ENCODE data around the gene GMDS.

GMDS gene

DNA sequence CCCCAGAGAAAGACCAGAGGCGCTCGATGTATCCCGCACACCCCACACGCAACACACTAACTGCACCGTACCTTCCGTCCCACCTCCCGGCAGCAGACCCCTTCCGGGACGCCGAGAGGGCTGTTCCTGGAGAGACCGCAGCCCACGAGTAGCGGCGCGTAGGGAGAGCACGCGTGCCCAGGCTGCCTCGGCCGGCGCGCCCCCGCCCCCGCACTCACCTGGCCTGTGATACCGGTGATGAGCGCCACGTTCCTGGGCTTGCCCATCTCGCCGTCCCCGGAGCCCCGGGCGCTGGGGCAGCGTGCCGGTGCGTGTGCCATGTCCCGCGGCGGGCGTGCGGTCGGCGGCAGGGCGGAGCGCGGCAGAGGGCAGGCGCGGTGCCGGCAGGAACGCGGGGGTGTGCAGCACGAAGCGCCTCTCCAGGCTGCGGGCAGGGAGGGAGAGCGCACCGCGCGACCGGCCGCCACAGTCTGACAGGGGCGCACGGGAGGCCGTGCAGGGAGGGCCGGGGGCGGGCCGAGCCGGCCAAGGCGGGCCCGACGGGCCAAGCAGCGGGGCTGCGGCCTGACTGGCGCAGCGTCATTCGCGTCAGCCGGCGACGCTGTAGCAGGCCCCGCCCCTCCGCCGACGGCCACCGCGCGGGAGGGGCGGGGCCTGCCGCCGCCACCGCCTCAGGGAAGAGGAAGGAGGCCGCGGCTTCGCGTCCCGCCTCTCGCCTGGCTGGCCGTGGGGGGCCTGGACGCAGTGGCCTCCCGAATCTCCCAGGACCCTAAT is at the start of gene GMDS:
TSS of gene GMDS (minus strand) at position 503 of the 774 bp plus-strand sequence.
- peak; percentile 94 for DNase-seq (ENCODE audit: low spot score)

DNA sequence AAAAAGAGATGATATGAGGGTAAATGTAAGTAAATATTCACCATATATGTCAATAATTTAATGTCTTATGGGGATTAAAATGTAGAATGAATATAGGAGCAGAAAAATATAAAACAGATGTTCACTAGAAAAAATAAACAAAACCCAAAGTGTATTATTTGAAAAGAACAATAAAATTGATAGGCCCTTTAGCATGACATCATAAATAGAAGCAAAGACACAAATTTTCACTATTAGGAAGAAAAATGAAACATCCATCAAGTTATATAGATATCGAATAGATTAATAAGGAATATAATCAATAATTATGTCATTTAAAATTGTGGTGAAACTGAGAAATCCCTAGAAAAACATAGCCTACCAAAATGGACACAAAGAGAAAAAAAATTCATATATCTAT is 40.1 kb upstream of the GMDS start:
- DNase-seq (ENCODE audit: low spot score) = no peak

DNA sequence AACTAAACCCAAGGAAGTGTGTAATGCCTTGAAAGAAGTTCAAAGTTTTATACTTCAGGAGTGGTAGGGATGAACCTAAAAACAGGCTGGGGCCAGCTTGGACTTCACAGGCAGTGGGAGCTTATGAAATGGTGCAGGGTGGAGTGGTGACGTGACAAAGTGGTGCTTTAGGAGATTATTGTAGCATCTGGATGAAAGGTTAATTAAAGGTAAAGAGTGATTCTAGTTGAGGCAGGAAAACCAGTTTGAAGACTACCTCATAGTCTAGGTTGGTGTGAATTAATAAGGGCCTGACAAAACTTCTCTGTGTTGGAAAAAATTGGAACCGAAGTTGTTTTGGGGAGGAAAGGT is 30.5 kb upstream of the GMDS start:
- no peak for DNase-seq (ENCODE audit: low spot score)

DNA sequence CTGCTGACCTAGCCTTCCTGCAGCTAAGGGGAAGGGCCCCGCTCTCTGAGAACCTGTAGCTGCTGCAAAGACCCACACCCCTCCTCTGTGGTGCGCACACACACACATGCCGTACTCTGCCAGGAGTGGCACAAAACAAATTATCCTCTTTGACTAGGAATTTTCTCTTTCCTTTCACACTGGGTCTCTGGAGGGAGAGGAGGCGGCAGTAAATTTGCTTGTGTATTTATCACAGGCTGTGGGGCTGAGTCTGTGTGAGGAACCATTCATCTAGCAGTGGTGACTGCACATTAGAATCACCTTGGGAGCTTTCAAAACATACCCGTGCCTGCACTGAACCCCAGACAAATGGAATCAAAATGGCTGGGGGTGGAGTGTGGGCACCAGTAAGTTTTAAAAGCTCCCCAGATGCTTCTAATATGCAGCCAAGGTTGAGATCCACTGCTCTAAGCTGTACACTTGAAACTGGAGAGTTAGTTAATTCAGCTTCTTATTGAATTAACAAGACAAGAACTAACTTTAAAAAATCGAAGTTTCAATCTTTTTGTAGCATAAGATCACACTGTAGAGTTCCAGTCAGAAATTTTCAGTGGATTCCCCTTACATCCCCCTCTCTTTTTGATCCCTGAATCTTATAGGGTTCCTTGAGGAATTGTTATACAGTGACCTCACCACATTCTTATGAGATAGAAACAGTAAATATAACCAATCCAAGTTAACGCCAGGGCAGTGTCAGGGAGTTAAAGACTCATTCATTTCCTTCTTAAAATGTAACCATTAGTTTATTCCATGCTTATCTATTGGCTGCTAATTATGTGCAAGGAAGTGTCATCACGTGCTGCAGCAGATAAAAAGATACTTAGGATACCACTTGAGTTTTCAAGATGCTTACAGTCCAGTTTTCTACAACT is 29.8 kb upstream of the GMDS start:
- no peak for DNase-seq (ENCODE audit: low spot score)

DNA sequence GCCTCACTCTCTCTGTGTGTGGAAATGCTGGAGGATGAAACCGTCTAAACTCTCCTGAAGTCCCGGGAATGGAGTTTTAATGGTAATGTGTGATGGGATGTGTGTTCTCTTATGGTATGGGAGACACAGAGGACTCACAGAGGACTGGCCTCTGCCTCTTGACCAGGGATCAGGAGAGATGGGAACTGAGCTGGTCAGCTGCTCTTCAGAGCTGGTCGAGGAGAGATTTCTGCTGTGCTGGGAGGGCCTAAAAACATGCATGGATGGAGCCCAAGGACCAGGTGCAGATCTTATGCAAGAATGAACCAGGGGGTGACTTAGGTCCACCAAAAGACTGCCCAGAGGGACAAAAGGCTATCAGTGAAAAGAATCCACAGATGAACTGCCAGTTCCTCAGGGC is 27.3 kb upstream of the GMDS start:
- no peak for DNase-seq (ENCODE audit: low spot score)

DNA sequence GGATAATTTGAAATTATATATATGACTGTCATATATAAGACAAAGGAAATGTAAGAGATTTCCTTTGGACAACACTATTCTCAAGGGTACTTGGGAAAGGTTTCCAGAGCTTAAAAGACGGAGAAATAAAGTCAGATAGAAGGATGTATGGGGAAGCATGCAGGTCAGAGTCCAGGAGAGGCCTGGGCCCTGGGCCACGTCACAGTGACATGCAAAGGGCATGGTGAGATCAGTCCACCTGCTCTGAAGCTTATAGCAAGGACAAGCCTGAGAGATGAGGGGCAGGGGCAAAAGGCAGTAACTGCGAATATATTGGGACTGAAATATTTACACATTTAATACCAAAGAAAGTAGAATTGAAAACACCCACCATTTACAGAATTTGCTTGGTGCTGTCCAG is 24.6 kb upstream of the GMDS start:
- no peak for DNase-seq (ENCODE audit: low spot score)

DNA sequence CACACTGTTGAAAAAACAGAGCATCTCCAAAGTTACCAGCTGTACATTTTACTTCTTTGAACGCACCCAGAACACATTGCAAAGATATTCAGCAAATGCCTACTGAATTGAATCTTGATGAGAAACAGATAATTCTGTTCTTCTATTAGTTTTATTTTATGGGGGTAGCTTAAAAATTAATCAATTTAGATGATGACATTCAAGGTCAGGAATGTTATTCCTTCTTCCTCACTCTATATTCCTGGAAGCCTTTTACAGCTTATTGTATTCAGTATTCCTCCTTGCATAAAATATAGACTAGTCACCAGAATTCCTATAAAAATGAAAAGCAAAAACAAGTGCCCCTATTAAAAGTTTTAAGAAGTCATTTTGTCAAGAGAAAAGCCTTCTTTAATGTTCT is 21.4 kb upstream of the GMDS start:
- DNase-seq (ENCODE audit: low spot score) = no peak

DNA sequence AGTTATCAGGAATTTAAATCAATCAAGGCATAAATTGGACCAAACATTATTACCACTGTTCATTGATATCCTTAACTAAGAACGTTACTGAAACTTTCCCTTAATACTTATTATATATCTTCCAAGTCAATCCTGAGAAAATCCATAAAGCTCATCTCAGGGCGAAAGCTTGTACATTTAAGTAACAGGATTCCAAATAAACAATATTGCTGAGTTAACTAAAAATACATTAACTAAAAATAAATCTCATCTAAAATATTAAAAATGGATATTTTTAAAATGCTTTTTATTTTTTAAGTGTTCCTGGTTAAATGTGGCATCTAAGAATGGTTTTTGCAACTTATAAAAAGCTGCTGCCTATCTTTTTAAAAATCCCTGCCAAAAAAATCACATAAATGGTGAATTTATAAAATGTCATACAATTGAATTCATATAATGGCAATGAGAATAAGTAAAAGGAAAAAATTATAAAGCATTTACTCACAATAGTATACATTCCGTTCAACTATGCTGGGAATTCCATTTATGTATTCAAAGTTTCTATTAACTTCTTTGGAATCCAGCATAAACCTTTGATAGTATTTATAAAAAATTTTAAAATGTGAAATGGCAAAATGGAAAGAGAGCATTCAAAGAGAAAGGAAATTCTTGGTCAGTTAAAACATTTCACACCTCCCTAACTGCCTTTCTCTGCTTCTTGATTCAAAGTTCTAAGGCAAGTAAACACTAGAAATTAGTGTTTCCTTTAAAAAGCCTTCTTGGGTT is 20.8 kb upstream of the GMDS start:
- no peak for DNase-seq (ENCODE audit: low spot score)

DNA sequence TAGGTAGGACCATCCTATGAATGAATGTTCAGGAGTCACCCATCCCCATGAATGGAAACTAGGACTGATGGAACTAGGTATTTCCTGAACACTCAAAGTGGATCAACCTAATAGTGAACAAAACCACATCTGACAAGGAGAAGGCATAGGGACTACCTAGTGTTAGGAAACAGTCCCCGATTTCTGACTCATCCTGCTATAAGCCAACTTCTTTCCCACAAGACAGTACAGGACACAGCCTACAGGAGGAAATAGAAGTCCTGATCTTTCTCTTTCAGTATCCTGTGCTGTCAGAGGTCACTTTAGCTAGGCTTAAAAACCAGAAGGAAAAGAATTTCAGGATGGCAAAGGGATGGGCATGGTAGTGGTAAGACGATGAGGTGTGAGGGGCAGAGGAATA is 19.5 kb upstream of the GMDS start:
- DNase-seq (ENCODE audit: low spot score) = no peak

DNA sequence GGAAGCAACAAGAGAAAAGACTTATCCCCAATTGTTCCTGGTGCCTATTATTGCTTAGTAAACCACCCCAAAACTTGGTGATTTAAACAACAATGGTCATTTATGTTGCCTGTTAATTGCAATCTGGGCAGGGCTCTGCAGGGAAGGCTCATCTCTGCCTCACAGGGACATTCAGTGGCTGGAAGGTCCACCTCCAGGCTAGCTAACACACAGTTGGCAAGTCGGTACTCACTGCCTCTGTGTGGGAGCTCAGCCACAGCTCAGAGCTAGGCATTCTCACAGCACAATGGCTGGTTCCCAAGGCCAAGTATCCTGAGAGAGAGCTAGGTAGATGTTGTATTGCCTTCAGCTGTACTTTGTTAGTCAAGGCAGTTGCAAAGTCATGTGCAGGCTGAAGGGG is 18.5 kb upstream of the GMDS start:
- no peak for DNase-seq (ENCODE audit: low spot score)

DNA sequence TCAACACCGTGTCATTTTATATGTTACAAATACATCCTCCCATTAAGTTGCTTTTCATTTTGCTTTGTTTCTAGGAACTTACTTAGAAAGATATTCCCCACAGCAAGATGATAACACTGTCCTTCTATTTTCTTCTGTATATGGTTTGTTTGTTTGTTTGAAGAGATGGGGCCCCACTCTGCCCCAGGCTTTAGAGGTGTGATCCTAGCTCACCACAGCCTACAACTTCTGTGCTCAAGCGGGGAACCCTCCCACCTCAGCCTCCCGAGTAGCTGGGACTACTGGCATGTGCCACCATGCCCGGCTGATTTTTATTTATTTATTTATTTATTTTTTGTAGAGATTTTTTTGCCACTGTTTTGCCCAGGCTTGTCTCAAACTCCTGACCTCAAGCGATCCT is 14.2 kb upstream of the GMDS start:
- no peak for DNase-seq (ENCODE audit: low spot score)

DNA sequence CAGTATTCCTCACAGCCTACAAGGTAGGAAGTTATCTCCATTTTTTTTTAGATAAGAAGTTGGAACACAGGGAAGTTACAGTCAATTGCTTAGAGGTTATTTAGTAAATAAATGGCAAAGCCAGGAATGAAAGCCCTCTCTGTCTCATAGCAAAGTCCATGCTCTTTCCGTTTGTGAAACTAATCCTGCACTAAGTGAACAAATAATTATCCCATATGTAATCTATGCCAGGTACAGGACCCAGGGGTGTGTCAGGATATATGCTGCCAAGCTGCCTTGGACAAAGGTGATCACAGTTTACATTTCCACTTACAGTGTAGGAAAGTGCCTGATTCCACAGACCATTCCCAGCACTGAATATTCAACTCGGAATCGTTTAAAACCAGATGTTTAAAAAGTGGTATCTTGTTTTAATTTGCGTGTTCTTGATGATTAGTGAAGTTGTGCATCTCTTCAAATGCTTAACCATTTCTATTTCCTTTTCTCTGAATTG is 13.6 kb upstream of the GMDS start:
- no peak for DNase-seq (ENCODE audit: low spot score)

DNA sequence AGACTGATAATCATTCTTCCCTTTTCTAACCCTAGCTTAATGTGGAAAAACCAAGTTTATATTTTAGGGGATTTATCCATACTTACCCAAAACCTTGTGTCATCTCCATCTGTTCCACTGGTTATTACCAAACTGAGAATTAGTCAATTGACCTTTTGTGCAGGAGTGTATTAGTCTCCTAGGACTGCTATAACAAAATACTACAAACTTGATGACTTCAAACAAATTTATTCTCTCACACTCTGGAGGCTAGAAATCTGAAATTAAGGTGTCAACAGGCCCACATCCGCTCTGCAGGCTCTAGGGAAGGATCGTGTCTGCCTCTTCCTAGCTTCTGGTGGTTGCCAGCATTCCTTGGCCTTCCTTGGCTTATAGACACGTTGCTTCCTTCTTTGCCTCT is 12.7 kb upstream of the GMDS start:
- no peak for DNase-seq (ENCODE audit: low spot score)

DNA sequence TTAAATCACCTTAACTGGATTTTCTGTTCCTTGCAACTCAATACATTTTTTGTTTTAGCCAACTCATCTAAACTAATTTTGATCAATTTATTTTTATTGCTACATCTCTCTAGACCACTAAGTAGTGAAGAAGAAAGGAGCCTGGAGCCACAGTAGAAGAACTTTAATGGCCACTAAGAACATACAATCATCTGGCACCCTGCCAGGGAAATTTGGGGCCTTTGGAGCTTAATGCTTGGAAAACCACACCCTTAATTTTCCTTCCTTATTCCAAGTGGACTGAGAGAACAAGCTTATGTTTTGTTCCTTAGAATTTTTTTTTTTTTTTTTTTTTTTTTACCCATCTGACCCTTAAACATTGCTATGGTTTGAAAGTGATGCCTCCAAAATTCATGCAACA is 12.0 kb upstream of the GMDS start:
- DNase-seq (ENCODE audit: low spot score) = no peak

DNA sequence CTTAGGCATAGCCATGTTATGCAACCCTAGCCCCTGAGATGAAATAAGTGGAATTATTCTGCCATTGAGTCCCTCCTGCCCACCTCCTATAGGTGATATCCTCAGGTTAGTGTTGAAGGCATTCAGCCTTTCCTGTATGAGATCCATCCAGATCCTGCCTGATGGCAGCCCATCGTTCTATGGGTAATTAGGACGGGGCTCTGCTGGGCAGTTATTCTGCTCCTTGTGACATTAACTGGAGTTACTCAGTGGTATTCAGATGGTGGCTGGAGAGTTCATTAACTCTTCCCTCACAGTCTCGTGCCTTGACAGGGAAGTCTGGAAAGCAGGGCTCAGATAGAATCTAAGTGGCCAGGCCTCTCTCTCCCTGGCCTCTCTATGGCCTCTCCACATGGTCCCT is 9.3 kb upstream of the GMDS start:
- no peak for DNase-seq (ENCODE audit: low spot score)

DNA sequence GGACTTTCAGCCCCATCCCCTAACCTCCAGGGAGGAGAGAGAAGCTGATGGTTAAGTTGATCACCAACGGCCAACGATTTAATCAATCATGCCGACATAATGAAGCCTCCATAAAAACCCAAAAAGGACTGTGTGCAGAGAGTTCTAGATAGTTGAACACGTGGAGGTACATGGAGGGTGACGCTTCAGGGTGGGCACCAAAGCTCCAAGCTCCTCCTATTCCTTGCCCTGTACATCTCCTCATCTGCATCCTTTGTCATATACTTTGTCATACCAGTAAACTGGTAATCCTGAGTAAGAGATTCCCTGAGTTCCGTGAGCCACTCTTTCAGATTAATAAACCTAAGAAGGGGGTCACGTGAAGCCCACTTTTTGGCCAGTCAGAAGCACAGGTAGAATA is 3.7 kb upstream of the GMDS start:
- no peak for DNase-seq (ENCODE audit: low spot score)

DNA sequence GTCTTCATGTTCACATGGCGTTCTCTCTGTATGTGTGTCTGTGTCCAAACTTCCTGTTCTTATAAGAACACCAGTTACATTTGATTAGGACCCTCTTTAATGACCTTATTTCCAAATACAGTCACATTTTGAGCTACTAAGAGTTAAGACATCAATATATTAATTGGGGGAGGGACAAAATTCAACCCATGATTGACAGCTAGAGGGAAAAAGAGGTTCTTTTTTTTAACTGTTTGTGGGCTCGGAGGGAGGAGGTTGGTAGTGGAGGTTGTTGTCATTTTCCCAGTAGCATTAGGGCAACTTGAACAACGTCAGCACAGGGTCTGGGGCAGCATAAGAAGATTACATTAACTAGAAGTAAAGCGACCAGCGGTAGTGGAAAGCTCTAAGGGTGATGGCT is 2.3 kb upstream of the GMDS start:
- no peak for DNase-seq (ENCODE audit: low spot score)

DNA sequence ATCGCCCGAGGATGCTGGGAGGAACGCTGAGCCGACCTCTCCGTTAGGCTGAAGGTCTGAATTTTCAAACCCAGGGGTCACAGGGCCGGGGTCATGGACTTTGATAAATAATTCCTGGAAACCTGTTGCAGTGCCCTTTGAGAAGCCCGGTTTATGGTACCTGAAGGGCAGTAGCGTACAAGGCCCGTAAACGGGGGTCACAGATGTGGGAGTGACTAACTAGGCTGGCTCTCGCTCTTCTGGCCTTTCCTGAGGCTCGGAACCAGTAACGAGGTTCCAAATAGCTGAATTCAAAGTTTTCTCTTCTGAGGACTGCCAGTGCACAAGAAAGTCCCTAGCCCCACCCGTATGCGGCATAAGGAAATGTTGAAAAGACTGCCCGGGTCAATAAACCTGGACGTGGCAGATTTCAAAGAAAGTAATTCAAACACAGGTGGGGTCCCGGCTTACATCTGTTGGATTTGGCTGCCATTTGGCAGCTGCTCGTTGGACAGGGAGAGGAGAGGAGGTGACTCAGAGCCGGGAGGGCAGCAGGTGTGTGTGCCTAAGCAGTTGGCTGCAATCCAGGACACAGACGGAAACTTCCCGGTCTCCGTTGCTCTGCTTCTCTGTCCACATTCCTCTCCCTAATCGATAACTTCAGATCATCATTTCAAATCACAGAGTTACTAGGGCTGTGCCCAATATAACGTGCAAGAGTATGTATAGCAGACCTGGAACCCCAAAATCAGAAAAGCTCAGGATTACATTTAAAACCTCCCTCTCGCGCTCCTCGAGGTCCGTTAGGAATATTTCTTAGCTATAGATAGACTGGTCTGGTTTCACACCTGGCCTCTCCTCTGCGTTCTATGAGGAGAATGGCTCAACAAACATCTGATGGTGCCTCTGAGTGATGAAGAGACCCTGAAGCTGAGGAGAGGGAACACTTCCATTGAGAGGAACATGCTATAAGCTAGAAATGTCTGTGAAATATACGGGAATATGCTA is 765 bp upstream of the GMDS start:
- peak; percentile 94 for DNase-seq (ENCODE audit: low spot score)

DNA sequence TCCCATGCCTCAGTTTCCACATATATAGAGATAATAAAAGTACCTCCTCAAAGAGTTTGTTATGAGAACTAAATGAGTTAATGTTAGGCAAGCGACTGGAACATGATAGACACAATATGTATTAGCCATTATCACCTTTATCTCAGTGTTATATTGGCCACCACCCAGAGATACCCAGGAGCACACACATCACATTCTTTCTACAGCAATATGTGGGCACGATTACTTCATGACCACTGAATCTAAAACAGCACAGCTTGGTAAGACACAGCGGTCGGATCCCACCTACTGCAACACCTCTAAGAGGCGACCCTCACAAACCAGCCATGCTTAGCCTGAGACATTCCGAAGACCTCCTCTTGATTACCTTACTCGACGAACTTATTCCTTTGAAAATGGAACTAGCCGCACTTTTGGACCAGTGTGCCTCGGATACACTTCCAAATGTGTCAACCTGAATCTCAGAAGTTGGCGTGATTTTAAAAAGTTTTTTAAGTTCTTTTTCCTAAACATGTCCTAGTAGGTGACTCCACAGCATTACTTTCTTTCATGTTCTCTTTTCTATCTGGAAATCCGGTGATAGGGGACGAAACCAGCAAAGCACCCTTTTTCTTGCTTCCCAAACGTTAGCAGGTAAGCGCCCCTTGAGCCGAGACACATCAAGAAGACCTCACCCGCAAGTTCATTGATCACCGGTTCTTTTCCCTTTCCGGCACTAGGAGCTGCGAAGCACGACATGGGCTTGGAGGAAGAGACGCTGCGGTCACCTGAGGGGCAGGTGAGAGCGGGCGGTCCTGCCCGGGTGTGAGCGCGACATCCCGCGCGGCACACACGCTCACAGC is 923 bp downstream of the GMDS start:
- DNase-seq (ENCODE audit: low spot score) = no peak

DNA sequence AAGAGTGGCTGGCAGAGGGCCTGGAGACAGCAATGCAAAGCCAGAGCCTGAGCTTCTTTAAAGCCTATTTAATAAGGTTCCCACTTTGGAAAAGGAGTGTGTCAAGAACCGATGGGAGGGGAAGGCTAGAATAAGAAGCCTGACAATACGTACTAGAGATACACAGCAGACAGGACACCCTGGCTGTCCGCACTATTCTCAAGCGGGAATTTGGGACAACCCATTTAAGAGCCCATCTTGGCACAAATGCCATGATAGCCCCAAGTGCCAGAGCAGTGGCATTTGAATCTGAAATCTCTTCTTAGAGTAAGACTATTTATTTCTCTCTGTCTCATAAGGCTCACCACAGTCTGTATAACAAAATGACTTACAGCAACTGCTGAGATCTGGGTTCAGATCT is 3.1 kb downstream of the GMDS start:
- DNase-seq (ENCODE audit: low spot score) = no peak
